ENCODE data around the gene TLE4. TPM values are rescaled to one million over a fixed set of nuclear protein-coding genes. Genes with fewer than 3 reads are reported as not detected.

The TLE4 gene
- total RNA-seq, 4 donors from 2014 or later, result 26.1 to 85.0 (median 43.0) TPM

GRCh38 chr9:79568337-79569101, 3.2 kb upstream of the TLE4 start:
- Histone ChIP-seq H3K27me3 (no peaks in the 10 kb centered on the region), H3K4me1 (peaks cover 0 to 11% (median 8%) of the 10 kb centered on the region in 4 donors), H3K4me3 (no peak overlapping the region), H3K36me3 (no peaks in the 10 kb centered on the region), H3K9me3 (no peaks in the 10 kb centered on the region), H3K27ac (no peak overlapping the region)
- no peak for DNase-seq
- TF ChIP-seq CTCF (IDR thresholded peaks at IDR 0.05), result no peak
- TF ChIP-seq POLR2A (IDR thresholded peaks at IDR 0.05), result no peak

GRCh38 chr9:79569814-79570447, 1.8 kb upstream of the TLE4 start:
- DNase-seq, result no peak
- peak overlapping the region in 2 of 4 donors; percentile 72 to 85 for H3K27ac ChIP-seq
- H3K4me1 ChIP-seq, result peaks cover 0 to 11% (median 8%) of the 10 kb centered on the region in 4 donors
- TF ChIP-seq POLR2A (IDR thresholded peaks at IDR 0.05), result no peak
- TF ChIP-seq CTCF (IDR thresholded peaks at IDR 0.05), result no peak
- no peaks in the 10 kb centered on the region for H3K27me3 ChIP-seq
- H3K4me3 ChIP-seq, result peak overlapping the region; percentile 44 to 74 (median 64)
- no peaks in the 10 kb centered on the region for H3K36me3 ChIP-seq
- H3K9me3 ChIP-seq, result no peaks in the 10 kb centered on the region

DNA sequence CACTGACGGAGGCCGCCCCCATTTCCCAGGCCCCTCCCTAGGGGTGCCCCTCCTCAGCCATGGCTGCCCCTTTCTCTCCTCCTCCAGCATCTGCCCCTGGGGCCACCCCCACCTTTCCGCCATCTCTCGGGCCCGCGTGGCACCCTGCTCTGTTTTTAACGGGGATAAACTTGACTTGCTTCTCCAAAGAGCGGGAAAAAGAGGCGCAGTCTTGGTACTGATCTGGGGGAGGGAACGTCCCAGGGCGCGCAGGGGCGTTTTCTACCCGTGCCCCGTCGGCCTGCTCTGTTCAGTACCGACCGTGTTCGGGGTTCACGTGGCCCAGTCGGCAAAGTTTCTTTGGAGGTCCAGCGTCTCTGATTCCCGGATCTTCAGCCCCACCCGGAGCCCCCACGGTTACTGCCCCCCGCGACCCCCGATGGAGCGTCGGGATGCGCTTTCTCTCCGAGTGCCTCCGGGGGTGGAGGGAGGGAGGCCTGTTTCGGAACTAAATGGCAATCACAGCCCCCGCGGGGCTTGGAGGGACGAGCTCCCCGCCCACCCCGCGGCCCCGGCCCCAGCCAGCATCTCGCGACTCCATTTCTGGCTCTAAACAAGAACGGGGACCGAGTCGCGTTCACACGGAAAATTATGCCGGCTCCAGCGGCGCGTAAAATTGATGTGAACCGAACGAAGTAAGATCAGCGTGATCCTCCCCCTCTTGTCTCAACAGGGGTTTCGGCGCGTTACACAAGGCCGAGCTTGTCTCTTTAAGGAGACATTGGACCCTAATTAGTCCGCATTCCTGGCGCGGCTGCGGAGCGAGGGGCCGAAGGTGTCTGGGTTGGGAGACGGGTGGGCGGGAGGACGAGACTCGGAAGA, 1.1 kb upstream of the TLE4 start:
- Histone ChIP-seq H3K27me3 (no peaks in the 10 kb centered on the region), H3K27ac (peak overlapping the region; percentile 11 to 85 (median 74)), H3K9me3 (no peaks in the 10 kb centered on the region), H3K4me1 (peaks cover 0 to 16% (median 8%) of the 10 kb centered on the region in 4 donors), H3K4me3 (peak overlapping the region; percentile 44 to 74 (median 64)), H3K36me3 (no peaks in the 10 kb centered on the region)
- TF ChIP-seq CTCF (IDR thresholded peaks at IDR 0.05) (no peak), POLR2A (IDR thresholded peaks at IDR 0.05) (no peak)
- peak in 2 of 3 donors; percentile 57 for DNase-seq

DNA sequence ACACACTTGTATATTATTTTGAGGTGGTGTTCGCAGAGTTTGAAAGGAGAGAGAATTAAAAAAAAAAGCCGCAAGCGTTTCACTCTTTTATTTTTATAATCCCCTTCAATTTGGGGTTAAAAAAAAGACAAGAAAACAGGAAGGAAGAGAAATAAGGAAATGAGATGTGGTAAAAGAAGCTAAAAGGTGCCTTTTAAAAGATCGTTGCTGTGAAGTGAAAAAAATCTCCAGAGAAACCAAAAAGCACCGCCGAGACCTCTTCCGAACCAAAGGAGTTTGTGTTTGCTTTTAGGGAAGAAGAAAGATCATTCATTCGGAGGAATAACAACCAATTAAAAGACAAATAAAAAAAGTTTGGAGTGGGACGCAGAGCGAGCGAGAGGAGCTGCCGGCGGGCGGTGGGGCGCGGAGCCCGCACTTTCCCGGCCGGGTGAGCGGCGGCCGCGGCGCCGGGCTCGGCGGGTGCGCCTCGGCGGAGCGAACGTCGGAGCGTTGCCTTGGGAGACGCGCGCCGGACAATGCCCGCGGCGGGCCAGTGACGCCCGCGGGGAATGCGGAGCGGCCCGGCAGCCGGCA, 355 bp downstream of the TLE4 start:
- Histone ChIP-seq H3K36me3 (no peaks in the 10 kb centered on the region), H3K27me3 (no peaks in the 10 kb centered on the region), H3K4me3 (peak overlapping the region; percentile 83 to 95 (median 92)), H3K9me3 (no peaks in the 10 kb centered on the region), H3K27ac (peak overlapping the region; percentile 85 to 96 (median 92)), H3K4me1 (peaks cover 0 to 20% (median 8%) of the 10 kb centered on the region in 4 donors)
- DNase-seq, result no peak
- TF ChIP-seq POLR2A (IDR thresholded peaks at IDR 0.05) (no peak), CTCF (IDR thresholded peaks at IDR 0.05) (no peak)

Data from Peyer's patch (tissue), 4 donors.